HG03342 (cell line): ENCODE measurements around the gene KCNT1.

Experiments used
- ATAC-seq: cut with Tn5 transposase; IDR thresholded peaks from one replicate; pipeline ENCODE4 v1.9.1; 2021; ENCODE audit warnings: mild to moderate bottlenecking, moderate library complexity; ENCODE audit not compliant: unreplicated experiment

KCNT1 gene

DNA sequence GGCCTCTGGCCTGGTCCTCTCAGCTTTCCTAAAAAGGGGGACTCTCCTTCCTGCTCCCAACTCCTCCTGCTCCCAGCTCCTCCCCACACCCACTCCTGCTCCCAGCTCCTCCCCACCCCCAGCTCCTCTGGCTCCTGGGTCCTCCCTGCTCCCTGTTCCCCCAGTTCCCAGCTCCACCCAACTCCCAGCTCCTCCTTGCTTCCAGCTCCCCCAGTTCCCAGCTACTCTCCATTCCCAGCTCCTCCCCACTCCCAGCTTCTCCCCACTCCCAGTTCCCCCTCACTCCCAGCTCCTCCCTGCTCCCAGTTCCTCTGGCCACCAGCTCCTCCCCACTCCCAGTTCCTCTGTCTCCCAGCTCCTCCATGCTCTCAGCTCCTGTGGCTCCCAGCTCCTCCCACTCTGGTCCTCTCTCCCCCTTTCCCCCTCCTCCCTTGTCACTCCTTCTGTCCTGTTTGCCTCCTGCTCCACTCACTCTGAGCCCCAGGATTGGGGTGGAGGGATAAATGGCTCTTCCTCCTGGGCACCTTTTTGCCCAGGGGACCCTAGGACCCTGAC, 75.7 kb downstream of the KCNT1 start:
- ATAC-seq = no peak

DNA sequence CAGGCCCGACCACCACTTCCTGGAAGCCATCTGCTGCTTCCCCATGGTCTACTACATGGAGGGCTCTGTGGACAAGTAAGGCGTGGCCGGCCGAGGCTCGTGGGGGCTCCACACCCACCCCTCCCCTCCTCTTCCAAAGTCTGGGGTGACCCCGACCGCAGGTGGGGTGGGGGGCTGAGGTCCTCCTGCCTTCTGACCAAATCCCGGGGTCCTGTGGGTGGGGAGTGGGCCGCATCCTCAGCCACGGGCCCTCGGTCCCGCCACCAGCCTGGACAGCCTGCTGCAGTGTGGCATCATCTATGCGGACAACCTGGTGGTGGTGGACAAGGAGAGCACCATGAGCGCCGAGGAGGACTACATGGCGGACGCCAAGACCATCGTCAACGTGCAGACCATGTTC, 76.4 kb downstream of the KCNT1 start:
- ATAC-seq = no peak

DNA sequence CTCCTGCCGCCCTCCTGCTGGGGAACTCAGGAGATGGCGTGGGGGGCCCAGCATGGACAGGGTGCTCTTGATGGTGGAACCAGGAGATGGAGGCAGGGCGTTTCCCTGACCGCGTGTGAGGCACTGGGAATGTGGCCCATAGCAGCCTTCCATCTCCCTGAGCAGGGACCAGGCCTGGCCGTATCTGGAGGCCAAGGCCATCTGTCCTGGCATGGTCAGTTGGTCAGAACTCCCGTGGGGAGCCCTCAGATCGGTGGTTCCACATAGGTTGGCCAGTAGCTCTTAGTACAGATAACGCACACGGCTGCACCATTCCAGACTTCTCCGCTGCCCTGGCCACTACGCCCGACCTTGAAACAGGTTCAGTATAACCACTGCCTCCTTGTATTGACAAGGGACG, 77.6 kb downstream of the KCNT1 start:
- no peak for ATAC-seq

DNA sequence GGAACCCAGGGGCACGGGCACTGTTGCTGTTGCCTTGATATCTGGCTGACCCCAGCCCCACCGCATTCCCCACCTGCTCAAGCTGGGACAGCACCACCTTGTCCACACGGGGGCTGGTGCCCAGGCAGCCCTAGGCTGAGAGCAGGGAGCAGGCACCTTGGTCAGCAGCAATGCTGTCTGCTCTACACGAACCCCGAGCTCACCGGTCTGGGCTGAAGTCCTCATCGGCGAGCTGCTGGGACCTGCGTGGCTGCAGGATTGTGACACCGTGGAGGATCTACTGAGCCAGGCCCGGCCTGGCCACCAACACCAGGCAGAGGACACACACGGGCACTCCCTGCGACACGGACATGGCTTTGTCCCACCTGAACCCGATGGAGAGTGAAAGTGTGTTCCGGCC, 78.1 kb downstream of the KCNT1 start:
- no peak for ATAC-seq

DNA sequence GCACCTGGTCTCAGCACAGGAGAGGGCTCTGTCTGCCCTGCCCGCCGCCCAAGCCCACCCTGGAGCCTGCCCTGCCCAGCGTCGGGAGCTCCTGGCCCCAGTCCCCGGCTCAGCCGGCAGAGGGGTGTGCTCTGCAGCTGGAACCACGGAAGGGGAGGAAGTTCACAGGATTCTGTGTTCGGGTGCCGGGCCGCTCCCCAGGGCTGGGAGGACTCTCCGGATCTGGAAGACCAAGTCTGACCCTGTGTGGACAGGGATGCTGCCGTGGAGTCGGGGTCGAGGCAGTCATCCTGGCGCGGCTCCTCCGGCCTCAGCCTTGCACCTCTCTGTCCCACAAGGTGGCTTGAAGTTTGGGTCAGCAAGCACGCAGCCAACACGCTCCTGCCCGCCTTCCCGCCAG, 78.6 kb downstream of the KCNT1 start:
- no peak for ATAC-seq

DNA sequence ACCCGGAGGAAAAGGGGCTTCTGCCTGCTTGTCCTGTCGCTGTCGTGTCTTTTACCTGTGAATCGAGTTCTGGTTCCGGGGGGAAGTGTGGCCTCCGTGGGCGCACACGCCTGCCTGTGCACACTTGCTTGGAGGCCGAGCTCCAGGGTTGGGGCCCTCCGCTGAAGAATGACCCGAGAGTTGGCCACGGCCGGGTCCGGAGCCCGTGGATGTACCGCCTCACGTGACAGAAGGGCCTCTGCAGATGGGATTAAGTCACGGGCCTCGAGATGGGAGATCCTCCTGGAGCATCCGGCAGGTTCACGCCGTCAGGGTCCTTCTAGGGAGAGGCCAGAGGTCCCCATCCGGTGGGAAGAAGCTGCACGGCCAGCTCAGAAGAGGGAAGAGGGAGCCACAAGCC, 81.0 kb downstream of the KCNT1 start:
- no peak for ATAC-seq

DNA sequence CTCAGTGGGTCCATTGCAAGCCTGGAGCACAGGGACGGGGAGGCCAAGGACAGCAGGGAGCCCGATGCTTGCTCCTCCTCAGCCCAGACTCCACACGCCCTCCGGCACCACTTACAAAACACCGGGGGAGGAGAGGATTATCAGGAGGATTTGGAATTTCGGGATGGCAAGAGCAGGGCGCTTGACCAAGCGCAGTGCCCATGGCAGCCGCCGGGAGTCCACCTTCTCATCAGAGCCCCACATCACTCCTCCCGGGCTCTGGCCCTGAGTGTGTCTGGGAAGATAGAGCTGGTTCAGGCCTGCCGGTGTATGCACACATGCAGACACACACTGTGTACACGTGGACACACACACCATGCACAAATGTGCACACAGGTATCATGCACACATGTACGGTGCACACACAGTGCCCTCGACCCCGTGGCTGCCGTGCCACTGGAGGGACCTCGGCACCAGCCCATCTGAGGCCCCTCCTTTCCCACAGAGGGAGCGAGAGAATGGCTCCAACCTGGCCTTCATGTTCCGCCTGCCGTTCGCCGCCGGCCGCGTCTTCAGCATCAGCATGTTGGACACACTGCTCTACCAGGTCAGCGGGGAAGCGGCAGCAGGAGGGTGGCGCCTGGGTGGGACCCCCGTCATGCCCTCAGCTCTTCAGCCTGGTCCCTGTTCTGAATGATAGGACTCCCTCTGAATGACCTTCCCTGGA, 81.7 kb downstream of the KCNT1 start:
- no peak for ATAC-seq

DNA sequence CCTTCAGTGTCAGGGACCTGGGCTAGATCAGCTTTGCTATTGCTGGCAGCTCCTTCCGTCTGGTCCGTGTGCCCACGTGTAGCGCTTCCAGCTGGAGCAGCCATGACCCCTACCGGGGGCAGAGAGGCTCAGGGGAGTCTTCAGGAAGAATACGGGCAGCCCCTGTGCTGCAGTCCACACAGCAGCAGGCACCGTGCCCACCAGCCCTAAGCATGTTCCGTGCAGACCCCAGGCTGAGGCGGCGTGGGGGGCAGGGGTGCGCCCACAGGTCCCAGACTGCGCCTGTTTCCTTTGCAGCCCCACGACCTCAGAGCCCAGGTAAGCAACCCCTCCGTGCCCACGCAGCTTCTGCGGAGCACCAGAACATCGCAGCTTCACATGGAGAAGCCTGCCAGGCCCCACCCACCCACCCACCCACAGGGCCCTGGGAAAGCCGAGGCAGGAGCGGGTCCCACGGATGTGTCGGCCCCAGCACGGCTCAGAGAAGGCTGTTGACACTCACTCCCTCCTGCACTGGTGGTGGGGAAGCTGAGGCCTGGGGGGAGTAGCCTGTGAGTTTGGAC, 83.1 kb downstream of the KCNT1 start:
- ATAC-seq = no peak

DNA sequence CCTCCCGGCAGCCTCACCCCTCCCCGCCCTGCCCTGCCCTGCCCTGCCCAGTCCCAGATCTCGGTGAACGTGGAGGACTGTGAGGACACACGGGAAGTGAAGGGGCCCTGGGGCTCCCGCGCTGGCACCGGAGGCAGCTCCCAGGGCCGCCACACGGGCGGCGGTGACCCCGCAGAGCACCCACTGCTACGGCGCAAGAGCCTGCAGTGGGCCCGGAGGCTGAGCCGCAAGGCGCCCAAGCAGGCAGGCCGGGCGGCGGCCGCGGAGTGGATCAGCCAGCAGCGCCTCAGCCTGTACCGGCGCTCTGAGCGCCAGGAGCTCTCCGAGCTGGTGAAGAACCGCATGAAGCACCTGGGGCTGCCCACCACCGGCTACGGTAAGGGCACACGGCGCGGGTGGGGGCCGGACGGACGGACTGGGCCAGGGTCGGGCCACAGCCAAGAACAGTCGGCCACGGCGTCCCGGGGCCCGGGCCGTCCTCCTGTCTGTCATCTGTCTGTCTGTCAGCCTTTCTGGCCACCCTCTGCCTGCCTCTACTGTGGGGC, 84.2 kb downstream of the KCNT1 start:
- no peak for ATAC-seq

DNA sequence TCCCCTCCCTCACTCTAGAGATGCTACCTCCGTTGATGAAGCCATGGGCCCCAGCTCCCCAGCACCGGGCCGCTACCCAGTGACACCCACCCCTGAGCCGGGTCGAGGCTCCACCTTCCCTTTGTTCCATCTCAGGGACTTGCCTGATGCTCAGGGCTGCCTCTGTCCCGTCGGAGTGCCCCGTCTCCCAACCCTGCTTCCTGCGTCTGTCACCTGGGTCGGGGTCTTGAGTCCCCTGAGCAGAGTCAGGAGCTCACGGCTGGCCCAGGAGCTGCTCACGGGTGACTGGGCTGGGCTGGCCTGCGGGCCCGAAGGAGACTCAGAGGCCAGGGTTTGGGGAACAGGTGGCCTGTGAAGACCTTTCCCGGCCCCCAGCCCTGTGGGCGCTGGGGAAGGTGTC, 85.3 kb downstream of the KCNT1 start:
- ATAC-seq = no peak

DNA sequence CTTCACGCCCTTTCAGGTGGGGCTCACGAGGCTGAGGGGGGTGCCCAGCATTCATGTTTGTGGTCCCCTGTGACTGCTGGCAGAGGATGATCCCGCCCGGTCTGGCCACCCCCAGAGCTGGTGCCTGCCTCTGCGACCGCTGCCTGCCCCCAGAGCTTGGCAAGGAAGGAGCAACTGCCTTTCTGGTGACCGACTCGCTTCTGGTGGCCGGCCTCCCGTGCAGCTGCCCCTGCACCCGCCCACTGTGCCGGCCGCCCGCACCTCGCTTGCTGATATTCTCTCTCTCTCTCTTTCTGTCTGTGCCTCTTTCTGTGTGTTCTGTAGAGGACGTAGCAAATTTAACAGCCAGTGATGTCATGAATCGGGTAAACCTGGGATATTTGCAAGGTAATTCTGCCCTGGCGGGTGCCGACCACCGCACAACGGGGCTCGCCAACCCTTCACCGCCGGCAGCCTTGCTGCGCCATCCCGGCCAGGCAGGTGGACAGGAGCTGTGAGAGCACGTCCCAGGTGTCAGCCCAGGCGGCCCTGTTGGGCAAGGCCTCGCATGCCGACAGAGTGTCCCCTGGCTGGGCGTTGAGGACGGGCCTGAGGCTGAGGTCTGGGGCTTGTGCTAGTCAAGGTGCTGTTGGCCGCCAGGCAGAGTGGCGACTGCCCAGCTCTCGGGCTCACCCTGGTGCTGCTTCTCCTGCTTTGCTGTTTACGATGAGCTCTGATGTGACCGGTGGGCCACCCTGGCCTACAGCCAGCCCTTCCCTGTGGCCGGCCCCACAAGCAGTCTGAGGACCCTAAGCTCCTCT, 86.0 kb downstream of the KCNT1 start:
- ATAC-seq = no peak

DNA sequence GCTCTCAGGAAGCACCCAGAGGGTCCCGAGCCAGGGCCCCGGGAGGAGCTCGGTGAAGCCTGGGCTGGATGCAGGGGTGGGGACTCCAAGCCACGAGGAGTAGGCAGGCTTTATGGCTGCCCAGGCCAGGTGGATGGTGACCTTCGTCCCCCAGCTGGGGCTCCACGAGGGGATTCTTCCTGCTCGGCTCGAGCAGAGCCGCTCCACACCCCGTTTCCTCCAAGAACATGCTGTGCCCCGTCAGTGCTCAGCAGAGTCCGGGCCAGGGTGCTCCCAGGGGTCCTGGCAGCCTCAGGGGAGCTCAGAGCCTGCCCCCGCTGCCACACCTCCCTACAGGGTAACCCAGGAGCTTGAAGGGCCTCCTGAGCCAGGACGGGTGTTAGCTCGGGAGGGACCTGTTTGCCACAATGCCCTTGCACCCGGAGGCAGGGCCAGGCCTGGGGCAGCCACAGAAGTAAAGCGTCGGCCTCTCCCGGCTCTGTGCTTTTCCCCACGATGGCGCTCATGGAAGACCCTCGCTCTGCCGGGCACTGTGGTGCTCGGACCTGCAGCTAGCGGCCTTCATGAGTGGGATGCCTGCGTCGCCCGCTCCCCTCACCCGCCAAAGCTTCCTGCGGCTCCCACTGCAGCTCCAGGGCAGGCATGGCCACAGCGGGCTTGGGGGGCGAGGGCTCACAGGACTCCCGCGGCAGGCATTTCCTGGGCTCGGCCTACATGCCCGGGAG, 86.8 kb downstream of the KCNT1 start:
- ATAC-seq = no peak

DNA sequence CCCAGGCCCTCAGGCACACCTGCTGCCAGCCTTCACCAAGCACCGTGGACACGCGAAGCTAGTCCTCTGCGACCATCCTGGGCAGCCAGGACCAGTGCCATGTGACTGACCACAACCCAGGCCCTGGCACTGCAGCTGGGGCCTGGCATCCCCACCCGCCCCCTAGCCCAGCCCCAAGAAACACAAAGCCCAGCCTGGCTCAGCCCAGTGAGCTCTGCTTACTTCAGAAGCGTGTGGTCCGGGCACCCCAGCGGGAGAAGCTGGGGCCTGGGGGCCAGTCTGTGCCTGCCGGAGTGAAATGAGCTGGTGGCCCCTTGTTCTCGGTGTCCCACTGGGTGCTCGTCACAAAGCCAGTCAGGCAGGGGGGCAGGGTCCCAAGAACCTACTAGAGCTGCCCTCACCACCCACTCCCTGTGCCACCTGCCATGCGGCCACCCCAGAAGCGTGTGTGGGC, 87.9 kb downstream of the KCNT1 start:
- ATAC-seq = no peak

DNA sequence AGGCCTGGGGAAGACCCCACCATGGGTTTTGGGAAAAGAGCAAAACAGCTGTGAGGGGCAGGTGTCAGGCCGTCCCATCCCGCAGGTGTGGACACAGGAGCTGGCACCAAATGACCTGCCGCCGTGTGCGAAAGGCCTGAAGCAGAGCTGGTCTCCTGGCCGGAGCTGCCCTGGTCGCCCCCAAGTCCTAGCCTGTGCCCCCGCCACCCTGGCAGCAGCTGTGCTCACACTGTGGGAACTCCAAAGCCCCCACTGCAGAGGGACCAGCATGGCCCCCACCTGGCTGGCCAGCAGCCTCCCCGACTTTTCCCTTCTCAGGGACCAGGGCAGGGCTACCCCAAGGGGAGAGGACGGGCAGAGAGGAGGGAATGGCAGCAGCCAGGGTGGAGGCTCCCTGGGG, 88.4 kb downstream of the KCNT1 start:
- no peak for ATAC-seq

DNA sequence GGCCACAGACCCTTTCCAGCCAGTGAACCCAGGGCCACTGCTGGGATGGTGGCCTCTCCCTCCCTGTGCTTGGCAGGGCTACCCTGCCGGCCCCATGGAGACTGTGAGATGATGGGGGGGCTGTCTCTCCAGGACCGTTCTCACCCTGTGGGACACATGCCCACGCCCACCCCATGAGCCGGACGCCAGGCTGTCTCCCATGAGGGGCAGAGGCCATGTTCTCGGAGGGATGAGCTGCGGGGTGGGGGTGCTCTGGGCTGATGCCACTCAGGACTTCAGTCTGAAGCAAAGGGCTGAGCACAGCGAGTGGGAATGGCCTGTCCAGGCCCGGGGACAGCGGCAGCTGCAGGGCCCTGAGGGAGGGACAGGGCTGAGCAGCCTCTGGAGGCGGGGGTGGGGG, 88.9 kb downstream of the KCNT1 start:
- ATAC-seq = no peak

DNA sequence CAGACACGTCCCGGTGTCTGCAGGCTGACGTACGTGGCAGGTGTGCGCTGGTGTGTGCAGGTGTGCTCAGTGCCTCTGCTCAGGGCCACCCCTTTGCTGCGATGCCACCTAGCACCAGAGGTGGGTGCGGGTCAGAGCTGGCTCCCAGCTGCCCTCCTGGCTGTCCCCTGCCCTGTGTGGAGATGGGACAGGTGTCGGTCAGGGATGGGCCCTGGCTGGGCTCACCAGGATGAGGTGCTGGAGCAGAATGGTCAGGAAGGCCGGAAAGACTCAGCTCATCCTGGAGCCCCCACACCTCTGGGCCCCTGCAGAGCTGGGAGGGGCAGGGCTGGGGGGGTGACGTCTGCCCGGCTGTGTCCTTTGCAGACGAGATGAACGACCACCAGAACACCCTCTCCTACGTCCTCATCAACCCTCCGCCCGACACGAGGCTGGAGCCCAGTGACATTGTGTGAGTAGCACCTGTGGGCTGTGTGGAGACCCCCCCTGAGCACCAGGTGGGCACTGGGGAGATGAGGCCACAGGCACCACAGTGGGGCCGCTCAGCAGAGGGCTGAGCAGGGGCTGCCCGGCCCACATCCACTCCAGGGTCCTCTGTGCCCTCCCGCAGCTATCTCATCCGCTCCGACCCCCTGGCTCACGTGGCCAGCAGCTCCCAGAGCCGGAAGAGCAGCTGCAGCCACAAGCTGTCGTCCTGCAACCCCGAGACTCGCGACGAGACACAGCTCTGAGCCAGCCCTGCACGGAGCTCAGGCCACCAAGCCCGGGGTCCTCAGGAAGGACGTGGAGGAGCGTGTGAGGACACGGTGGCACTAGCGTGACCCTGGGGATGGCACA, 89.7 kb downstream of the KCNT1 start:
- no peak for ATAC-seq

DNA sequence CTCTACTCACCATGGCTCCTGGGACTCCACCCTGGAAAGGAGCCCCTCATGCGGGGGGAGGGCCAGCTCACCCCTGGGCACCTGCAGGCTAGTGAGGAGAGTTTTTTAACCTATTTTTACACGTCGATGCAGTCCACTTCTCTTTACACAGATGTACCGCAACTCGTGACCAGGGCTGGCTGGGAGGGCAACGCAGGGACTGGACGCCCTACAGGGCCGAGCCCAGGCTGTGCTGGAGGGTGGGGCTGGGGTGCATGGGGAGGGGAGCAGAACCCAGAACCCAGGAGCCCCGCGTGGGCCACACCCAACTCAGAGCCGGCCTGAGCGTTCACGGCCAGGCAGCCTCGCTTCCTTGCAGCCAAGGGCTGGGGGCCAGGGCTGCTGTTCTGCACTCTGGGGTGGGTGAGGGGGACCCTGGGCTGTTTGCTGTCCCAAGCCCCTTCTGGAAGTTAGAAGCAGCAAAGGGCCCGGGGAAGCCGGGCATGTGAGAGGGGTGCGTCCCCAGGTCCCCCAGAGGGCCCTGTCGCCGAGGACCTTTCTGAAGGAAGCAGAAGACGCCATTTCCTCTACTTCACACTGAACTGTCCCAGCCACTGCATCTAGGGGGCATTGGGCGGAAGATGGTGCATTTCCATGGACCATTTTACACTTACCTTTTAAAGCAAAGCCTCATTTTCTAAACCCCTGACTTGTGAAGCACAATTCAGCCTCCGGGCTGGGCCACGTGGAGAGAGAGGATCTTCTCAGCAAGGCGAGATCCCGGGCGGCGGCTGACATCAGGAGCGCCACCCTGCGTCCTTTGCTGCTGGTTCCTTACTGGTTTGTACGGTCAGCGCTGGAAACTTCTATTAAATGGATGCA, 90.5 kb downstream of the KCNT1 start:
- ATAC-seq = no peak

DNA sequence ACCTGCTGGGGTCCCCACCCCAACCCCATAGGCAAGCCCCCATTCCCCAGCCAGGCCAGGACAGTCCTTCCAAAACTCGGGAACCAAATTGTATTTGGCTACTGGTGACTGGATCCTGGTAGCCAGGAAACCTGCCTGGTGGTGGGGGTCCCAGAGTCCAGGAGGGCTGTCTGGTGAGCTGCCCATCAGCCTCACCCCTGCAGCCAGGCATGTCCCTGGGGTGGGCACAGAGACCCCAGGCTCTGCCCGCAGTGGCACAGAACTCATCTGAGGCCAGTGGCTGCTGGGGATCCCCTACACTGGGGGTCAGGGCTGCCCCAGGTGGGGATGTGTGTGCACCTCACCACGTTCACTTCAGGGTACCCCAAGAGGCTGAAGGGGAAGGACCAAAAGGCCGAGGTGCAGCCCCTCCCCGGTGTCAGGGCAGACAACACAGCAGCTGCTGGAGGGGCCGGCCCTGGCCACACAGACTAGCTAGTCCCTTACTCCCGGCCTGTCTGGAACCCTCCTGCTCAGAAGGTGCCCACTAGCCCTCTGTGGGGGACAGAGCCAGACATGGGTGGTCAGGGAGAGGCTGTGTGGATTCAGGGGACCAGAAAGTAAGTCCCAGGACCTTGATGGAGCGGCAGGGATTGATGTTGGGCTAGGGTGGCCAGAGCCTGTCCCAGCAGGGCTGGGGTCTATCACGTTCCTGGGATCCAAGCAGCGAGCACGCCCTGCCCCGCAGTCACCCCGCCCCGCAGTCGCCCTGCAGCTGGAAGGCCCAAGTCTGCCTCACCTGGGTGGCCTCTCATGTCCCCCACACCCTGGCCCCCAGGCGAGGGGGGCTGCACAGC, 91.5 kb downstream of the KCNT1 start:
- ATAC-seq = no peak
